SK-N-SH (cell line): Measurements from ENCODE around the gene MYCBP. TPM values are rescaled to one million over a fixed set of nuclear protein-coding genes. Genes with fewer than 3 reads are reported as not detected.

ENCODE experiments used
- CTCF ChIA-PET: fragments of 300-600, 350-600 bp; formaldehyde crosslinking; extraction: SDS; loops from one replicate; lab custom pipeline; 2021; lab: Yijun Ruan, JAX
- POLR2A ChIA-PET: fragments of 350-600 bp; sonication (Branson Sonifier 250); formaldehyde crosslinking; extraction: SDS; loops from one replicate; lab custom pipeline; 2020; ENCODE audit warnings: antibody characterized with exemption, inconsistent platforms; lab: Yijun Ruan, JAX
- DNase-seq: peaks from one replicate; pipeline ENCODE4 v3.0.0; 2012
- H2AFZ ChIP-seq: fragments of 200-600 bp; sonication (generic); 2 replicates; pipeline ENCODE4 v1.8.1; 2016; ENCODE audit warnings: antibody characterized with exemption, mild to moderate bottlenecking, low read depth
- H3F3A ChIP-seq: fragments of 200-600 bp; sonication (generic); replicated peaks from 2 replicates; pipeline ENCODE3; 2016; ENCODE audit warnings: antibody characterized with exemption, mild to moderate bottlenecking; ENCODE audit not compliant: insufficient read depth
- H3K27ac ChIP-seq, 2 experiments: fragments of 200-500 bp in 1 of 2; fragments of 200-600 bp in 1 of 2; sonication (Bioruptor generic) in 1 of 2; sonication (generic), shearing (Covaris generic) in 1 of 2; 2 replicates each; pipeline versions ENCODE4 v1.5.1 to v1.6.1; 2014 to 2016; ENCODE audit warnings: low read depth in 2 of 2, inconsistent platforms in 1 of 2, low read length in 1 of 2, mild to moderate bottlenecking in 1 of 2, mixed read lengths in 1 of 2
- H3K27me3 ChIP-seq: fragments of 200-600 bp; sonication (generic), shearing (Covaris generic); 2 replicates; pipeline ENCODE4 v1.6.1; 2016; ENCODE audit warnings: mixed run types; ENCODE audit not compliant: insufficient read depth
- H3K36me3 ChIP-seq, 2 experiments: fragments of 200-500 bp in 1 of 2; fragments of 200-600 bp in 1 of 2; sonication (Bioruptor generic) in 1 of 2; sonication (generic) in 1 of 2; replicated peaks in 1 of 2; 2 replicates each; pipeline versions ENCODE3 to v1.5.1; 2014 to 2016; ENCODE audit warnings: low read length in 1 of 2, mild to moderate bottlenecking in 1 of 2; ENCODE audit not compliant: insufficient read depth in 2 of 2, control insufficient read depth in 1 of 2
- H3K4me1 ChIP-seq, 2 experiments: fragments of 200-500 bp in 1 of 2; fragments of 200-600 bp in 1 of 2; sonication (Bioruptor generic) in 1 of 2; sonication (generic), shearing (Covaris generic) in 1 of 2; 2 replicates each; pipeline versions ENCODE4 v1.5.1 to v1.6.1; 2014 to 2016; ENCODE audit warnings: low read depth in 1 of 2, low read length in 1 of 2, mixed run types in 1 of 2; ENCODE audit not compliant: insufficient read depth in 2 of 2, control insufficient read depth in 1 of 2
- H3K4me2 ChIP-seq: fragments of 200-600 bp; sonication (generic), shearing (Covaris generic); 2 replicates; pipeline ENCODE4 v1.6.1; 2017; ENCODE audit warnings: mixed run types
- H3K4me3 ChIP-seq, 2 experiments: fragments of 200-500 bp in 1 of 2; fragments of 200-600 bp in 1 of 2; sonication (Bioruptor generic) in 1 of 2; sonication (generic), shearing (Covaris generic) in 1 of 2; 2 replicates each; pipeline versions ENCODE4 v1.5.1 to v1.8.1; 2014 to 2016; ENCODE audit warnings: low read depth in 2 of 2, inconsistent platforms in 1 of 2, low read length in 1 of 2, mild to moderate bottlenecking in 1 of 2, mixed read lengths in 1 of 2, moderate library complexity in 1 of 2
- H3K79me2 ChIP-seq: fragments of 200-600 bp; sonication (generic); 2 replicates; pipeline ENCODE4 v1.8.1; 2017; ENCODE audit warnings: mild to moderate bottlenecking; ENCODE audit not compliant: insufficient read depth
- H3K9ac ChIP-seq: fragments of 200-600 bp; sonication (generic); 2 replicates; pipeline ENCODE4 v1.6.1; 2017; ENCODE audit warnings: mixed run types
- H3K9me2 ChIP-seq: fragments of 200-600 bp; sonication (generic); 2 replicates; pipeline ENCODE4 v1.6.1; 2017; ENCODE audit warnings: mixed run types
- H3K9me3 ChIP-seq: fragments of 200-600 bp; sonication (generic); 2 replicates; pipeline ENCODE4 v1.6.1; 2017; ENCODE audit warnings: mixed run types, mild to moderate bottlenecking, moderate library complexity
- H4K20me1 ChIP-seq: fragments of 200-600 bp; sonication (generic); 2 replicates; pipeline ENCODE4 v1.6.1; 2017; ENCODE audit warnings: mild to moderate bottlenecking, mixed run types; ENCODE audit not compliant: insufficient read depth
- CHD2 ChIP-seq: fragments of 150-350 bp; IDR thresholded peaks from 2 replicates; pipeline ENCODE4 v1.6.1; 2018; ENCODE audit warnings: low read length; ENCODE audit not compliant: partially characterized antibody
- EP300 ChIP-seq, 2 experiments: IDR thresholded peaks; 2 replicates each; pipeline versions ENCODE4 v1.4.0 to v1.6.1; 2012; ENCODE audit warnings: borderline replicate concordance in 1 of 2, low read depth in 1 of 2, low read length in 1 of 2
- FOSL2 ChIP-seq: IDR thresholded peaks from 2 replicates; pipeline ENCODE4 v1.4.0; 2012; ENCODE audit warnings: low read depth, mild to moderate bottlenecking, moderate library complexity, borderline replicate concordance
- FOXM1 ChIP-seq: IDR thresholded peaks from 2 replicates; pipeline ENCODE4 v1.4.0; 2012; ENCODE audit warnings: low read depth, mild to moderate bottlenecking
- GABPA ChIP-seq: IDR thresholded peaks from 2 replicates; pipeline ENCODE4 v1.4.0; 2012; ENCODE audit warnings: low read depth, mild to moderate bottlenecking
- MEF2A ChIP-seq: IDR thresholded peaks from 2 replicates; pipeline ENCODE4 v1.4.0; 2012; ENCODE audit warnings: low read depth, borderline replicate concordance
- MXI1 ChIP-seq: IDR thresholded peaks from 2 replicates; pipeline ENCODE4 v1.6.1; 2012; ENCODE audit warnings: mild to moderate bottlenecking, low read depth, low read length, improper control_type of control experiment
- POLR2AphosphoS5 ChIP-seq: IDR thresholded peaks from 2 replicates; pipeline ENCODE4 v1.6.1; 2012; ENCODE audit warnings: low read depth, low read length
- RCOR1 ChIP-seq: fragments of 150-350 bp; IDR thresholded peaks from 2 replicates; pipeline ENCODE4 v1.6.1; 2017; ENCODE audit warnings: antibody characterized with exemption, low read length
- SIN3A ChIP-seq: IDR thresholded peaks from 2 replicates; pipeline ENCODE4 v1.6.1; 2012; ENCODE audit warnings: low read depth, mild to moderate bottlenecking, low read length, moderate library complexity, borderline replicate concordance
- TCF12 ChIP-seq: IDR thresholded peaks from 2 replicates; pipeline ENCODE4 v1.4.0; 2012
- USF1 ChIP-seq: IDR thresholded peaks from 2 replicates; pipeline ENCODE4 v1.4.0; 2012; ENCODE audit warnings: low read depth, borderline replicate concordance
- YY1 ChIP-seq: IDR thresholded peaks from 2 replicates; pipeline ENCODE4 v1.4.0; 2012; ENCODE audit warnings: low read depth, mild to moderate bottlenecking
- ZBTB33 ChIP-seq: IDR thresholded peaks from 2 replicates; pipeline ENCODE4 v1.4.0; 2012; ENCODE audit warnings: low read depth, borderline replicate concordance
- WGBS: methylation state at CpG from one replicate; pipeline ENCODE4 v1.1.6; 2017; ENCODE audit warnings: low lambda C conversion rate; 5-methylcytosine and 5-hydroxymethylcytosine counted together
- polyA plus RNA-seq, 3 experiments: library from polyadenylated mRNA; depleted of rRNA; stranded (reverse); fragments of >200 nt; gene quantifications; 2 replicates each; pipeline ENCODE4 v1.2.3, GENCODE V29; 2012
- TF ChIP-seq, protein P1 (sequence below): IDR thresholded peaks from 2 replicates; pipeline ENCODE4; 2012
- TF ChIP-seq, protein P2 (sequence below): fragments of 150-350 bp; IDR thresholded peaks from 2 replicates; pipeline ENCODE4 v1.6.1; 2016; ENCODE audit warnings: mild to moderate bottlenecking, low read depth, low read length
- TF ChIP-seq, protein P3 (sequence below): fragments of 150-350 bp; IDR thresholded peaks from 2 replicates; pipeline ENCODE4 v1.6.1; 2017; ENCODE audit warnings: antibody characterized with exemption, low read length, low read depth, borderline replicate concordance
- TF ChIP-seq, protein P4 (sequence below): IDR thresholded peaks from 2 replicates; pipeline ENCODE4 v1.4.0; 2012; ENCODE audit warnings: low read depth

The MYCBP gene
- polyA plus RNA-seq, 1 of the 3 experiments (the other 2 are of a cell fraction), result 16.0 TPM

DNA sequence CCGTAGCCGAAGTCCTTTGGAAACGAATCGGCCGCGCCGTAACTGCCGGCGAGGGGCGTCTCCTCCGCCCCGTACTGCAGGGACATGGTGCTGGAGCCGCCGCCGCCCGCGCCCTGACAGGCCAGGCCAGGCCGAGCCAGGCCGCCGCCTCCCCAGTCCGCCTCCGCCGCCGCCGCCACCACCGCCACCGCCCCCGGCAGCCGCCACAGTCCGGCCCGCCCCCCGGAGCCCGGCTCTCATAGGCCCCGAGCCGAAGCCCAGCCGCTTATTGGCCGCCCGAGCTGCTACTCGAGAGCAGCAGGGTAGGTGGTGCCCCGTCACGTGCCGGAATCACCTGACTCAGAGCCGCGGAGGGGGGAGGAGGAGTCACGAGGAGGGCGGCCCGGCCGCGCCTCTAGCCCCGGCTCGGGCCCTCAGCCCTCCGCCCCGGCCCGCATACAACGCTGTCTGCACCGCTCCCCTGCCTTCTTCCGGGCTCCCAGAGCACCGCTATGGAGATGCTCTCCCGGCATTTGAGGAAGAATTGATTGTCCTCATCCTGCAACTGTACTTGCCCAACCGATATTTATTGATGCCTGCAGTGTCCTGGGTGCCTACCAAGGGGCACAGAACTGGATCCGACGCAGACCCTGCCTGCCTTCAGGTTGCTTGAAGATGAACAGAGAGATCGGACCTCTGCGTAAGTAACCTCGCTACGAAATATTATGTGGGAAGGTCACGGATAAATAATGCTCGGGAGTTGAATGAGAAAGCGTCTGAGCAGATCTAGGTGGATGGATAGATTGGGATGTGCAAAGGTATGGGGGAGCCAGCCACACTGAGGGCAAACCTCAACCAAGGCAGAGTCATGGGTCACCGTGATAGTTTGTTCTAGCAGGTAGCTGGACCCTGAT, 13.3 kb downstream of the MYCBP start, which contains the start of gene RRAGC:
RRAGC (minus strand) TSS at position 212 of the 893 bp plus-strand sequence; CDS start at position 86, 126 bp downstream.
- peak; percentile 100 for DNase-seq
- Histone ChIP-seq H3K27ac (peak within 1 kb of the TSS; percentile 72 to 83), H3F3A (peaks cover 4% of the 10 kb centered on the region), H2AFZ (peak within 1 kb of the TSS; percentile 100), H3K9me2 (no peaks in the 10 kb centered on the region), H3K36me3 (peaks cover 32 to 39% of the 10 kb centered on the region in 2 experiments), H3K27me3 (no peaks in the 10 kb centered on the region), H3K4me3 (peak within 1 kb of the TSS; percentile 95 to 100), H4K20me1 (no peaks in the 10 kb centered on the region; the same call in 1 of the 2 replicates), H3K4me1 (peaks cover 7 to 13% of the 10 kb centered on the region in 2 experiments; a peak in 3 of 4 replicates), H3K9ac (peak within 1 kb of the TSS; percentile 80), H3K9me3 (no peaks in the 10 kb centered on the region), H3K4me2 (peak within 1 kb of the TSS; percentile 87), H3K79me2 (peaks cover 55% of the 10 kb centered on the region)
- TF ChIP-seq GABPA, result peak; percentile 56
- TF ChIP-seq, protein P1, sequence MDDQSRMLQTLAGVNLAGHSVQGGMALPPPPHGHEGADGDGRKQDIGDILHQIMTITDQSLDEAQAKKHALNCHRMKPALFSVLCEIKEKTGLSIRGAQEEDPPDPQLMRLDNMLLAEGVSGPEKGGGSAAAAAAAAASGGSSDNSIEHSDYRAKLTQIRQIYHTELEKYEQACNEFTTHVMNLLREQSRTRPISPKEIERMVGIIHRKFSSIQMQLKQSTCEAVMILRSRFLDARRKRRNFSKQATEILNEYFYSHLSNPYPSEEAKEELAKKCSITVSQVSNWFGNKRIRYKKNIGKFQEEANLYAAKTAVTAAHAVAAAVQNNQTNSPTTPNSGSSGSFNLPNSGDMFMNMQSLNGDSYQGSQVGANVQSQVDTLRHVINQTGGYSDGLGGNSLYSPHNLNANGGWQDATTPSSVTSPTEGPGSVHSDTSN, result peak; percentile 99
- peak; percentile 59; the same call in 1 of the 2 replicates for TF ChIP-seq RCOR1
- TF ChIP-seq SIN3A, result peak; percentile 76; the same call in 1 of the 2 replicates
- no peak for TF ChIP-seq FOXM1
- no peak; the same call in 1 of the 2 replicates for TF ChIP-seq TCF12
- TF ChIP-seq ZBTB33, result 0 out of 2 replicates have a peak, but pooled peaks have one; percentile 45
- no peak for TF ChIP-seq MEF2A
- TF ChIP-seq USF1, result peak; percentile 99
- peak; percentile 84 for TF ChIP-seq CHD2
- no peak for TF ChIP-seq EP300 (IDR thresholded peaks at IDR 0.05; ENCODE audit: borderline replicate concordance in 1 of 2, low read depth in 1 of 2, low read length in 1 of 2)
- TF ChIP-seq FOSL2, result peak; percentile 24; the same call in 1 of the 2 replicates
- peak; percentile 27; the same call in 1 of the 2 replicates for TF ChIP-seq YY1
- TF ChIP-seq MXI1, result peak; percentile 91
- TF ChIP-seq, protein P2, sequence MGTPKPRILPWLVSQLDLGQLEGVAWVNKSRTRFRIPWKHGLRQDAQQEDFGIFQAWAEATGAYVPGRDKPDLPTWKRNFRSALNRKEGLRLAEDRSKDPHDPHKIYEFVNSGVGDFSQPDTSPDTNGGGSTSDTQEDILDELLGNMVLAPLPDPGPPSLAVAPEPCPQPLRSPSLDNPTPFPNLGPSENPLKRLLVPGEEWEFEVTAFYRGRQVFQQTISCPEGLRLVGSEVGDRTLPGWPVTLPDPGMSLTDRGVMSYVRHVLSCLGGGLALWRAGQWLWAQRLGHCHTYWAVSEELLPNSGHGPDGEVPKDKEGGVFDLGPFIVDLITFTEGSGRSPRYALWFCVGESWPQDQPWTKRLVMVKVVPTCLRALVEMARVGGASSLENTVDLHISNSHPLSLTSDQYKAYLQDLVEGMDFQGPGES, result peak; percentile 71; the same call in 1 of the 2 replicates
- peak; percentile 76 for TF ChIP-seq POLR2AphosphoS5
- TF ChIP-seq, protein P3, sequence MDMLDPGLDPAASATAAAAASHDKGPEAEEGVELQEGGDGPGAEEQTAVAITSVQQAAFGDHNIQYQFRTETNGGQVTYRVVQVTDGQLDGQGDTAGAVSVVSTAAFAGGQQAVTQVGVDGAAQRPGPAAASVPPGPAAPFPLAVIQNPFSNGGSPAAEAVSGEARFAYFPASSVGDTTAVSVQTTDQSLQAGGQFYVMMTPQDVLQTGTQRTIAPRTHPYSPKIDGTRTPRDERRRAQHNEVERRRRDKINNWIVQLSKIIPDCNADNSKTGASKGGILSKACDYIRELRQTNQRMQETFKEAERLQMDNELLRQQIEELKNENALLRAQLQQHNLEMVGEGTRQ, result peak; percentile 98
- TF ChIP-seq, protein P4, sequence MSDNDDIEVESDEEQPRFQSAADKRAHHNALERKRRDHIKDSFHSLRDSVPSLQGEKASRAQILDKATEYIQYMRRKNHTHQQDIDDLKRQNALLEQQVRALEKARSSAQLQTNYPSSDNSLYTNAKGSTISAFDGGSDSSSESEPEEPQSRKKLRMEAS, result peak; percentile 94
- ChIA-PET POLR2A (interaction anchor here (1.0 kb wide), 1 partner anchor 167 kb away, joined by 3 read pairs; the partner anchor contains the start of gene NDUFS5), CTCF (interaction anchor here (0.8 kb wide), 1 partner anchor 13 kb away, joined by 3 read pairs; no protein-coding TSS in a partner anchor)
- WGBS, result 2% methylated on average over 13 of the region's 70 CpGs
